NB4 (cell line): ENCODE results near the gene HECTD3.

Experiments used
- CTCF ChIP-seq: IDR thresholded peaks from one replicate; pipeline ENCODE4 v1.5.1; 2012; ENCODE audit warnings: low read depth, low read length
- MYC ChIP-seq: IDR thresholded peaks from 2 replicates; pipeline ENCODE4 v1.6.1; 2011; ENCODE audit warnings: low read depth, low read length
- POLR2A ChIP-seq: IDR thresholded peaks from 2 replicates; pipeline ENCODE4 v1.6.1; 2011; ENCODE audit warnings: mild to moderate bottlenecking; ENCODE audit not compliant: insufficient read length; ENCODE audit errors: extremely low read depth

- no peak for TF ChIP-seq POLR2A
- no peak for TF ChIP-seq CTCF
- TF ChIP-seq MYC, result no peak
Measured at GRCh38 chr1:44970317-44970716, 40.8 kb downstream of the HECTD3 start.
